ENCODE data around the gene CST3.
A peak's percentile ranks its signal among the peaks of the same experiment; 100 is the strongest.
"Not testable (repeated sequence)": the region's sequence is repeated elsewhere in the genome, so short reads cannot be mapped to it uniquely, and the experiment has no call there.

The CST3 gene

GRCh38 chr20:23662276-23662870 lies 24.6 kb upstream of the CST3 start:
- no peak for DNase-seq (ENCODE audit: low read depth)

DNA sequence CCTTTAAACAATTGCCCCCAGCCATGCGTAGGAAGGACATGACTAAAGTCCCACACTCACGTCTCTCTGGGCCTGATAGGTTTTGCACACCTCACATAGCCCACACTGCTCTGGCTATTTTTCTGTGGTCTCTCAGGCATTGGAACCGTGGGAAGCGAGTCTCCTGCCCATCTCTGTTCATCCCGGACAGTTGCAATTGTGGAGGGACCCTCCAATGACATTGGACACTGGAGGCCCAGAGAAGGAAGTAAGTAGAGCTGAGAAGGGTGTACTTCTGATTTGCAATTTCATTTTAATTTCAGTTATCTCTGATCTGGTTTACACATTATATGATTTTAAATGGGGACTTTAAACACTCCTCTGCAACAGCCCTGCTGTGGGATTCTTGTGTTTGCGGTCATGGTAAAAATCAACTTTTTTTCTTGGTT lies 23.3 kb upstream of the CST3 start:
- no peak for DNase-seq (ENCODE audit: low read depth)

GRCh38 chr20:23659989-23660837 lies 22.5 kb upstream of the CST3 start:
- DNase-seq (ENCODE audit: low read depth), result no peak

GRCh38 chr20:23659610-23659988 lies 21.8 kb upstream of the CST3 start:
- DNase-seq (ENCODE audit: low read depth), result not testable (repeated sequence)

DNA sequence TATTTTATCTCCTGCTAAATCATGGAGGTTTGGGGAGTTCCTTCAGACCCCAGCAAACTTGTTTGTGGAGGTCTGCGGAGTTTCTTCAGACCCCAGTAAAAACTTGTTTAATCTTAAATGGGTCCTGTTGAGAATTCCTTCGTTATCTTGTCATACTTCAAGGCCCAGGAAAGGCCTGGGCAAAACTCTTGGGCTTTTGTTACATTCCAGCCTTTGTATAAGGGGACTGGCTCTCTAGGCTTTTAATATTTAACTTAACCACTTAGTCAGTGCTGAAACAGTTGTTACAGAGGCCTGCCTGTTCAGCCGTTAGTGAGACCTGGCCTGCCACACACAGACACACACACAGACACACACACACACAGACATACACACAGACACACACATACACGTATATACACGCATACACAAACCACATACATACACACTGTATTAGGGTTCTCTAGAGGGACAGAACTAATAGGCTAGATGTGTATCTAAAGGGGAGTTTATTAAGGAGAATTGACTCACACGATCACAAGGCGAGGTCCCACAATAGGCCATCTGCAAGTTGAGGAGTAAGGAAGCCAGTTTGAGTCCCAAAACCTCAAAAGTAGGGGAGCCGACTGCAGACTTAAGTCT lies 21.3 kb upstream of the CST3 start:
- no peak for DNase-seq (ENCODE audit: low read depth)

- DNase-seq (ENCODE audit: low read depth), result peak; percentile 22
Measured at GRCh38 chr20:23658336-23658735, 20.6 kb upstream of the CST3 start.

GRCh38 chr20:23657202-23657601 lies 19.4 kb upstream of the CST3 start:
- no peak for DNase-seq (ENCODE audit: low read depth)

GRCh38 chr20:23656372-23656771 lies 18.6 kb upstream of the CST3 start:
- no peak for DNase-seq (ENCODE audit: low read depth)

DNA sequence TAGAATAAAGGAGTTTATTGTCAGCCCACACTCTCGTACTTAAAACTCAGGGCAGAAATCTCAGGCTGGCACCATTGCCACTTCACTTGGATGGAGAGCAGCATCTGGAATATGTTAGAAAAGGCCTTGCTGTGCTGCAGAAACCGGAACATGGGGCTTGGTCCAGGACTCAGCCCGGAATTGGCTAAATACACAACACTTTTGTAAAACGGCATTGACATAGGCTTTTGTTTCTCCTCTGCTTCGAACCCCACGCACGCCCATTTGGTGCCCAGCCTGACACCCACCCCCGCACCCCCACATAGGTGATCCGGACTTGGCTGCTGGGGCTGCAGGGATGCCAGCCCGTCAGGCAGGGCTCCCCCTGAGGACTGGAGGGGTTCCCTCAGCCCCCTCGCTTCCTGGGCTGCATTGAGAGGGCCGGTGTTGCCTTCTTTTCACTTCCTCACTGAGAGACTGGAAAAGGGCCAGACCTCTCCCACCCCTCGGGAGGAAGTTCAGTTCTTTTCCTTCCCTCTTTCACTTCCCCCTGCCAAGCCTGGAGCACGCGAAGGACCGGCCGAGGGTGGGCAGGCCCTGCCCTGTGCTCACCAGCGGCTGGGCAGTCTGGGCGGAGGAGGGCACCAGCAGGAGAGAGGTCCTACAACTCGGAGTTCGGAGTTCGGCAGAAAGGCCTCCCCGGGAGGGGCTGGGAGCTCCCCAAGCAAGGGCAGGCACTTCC lies 17.9 kb upstream of the CST3 start:
- DNase-seq (ENCODE audit: low read depth), result no peak

DNA sequence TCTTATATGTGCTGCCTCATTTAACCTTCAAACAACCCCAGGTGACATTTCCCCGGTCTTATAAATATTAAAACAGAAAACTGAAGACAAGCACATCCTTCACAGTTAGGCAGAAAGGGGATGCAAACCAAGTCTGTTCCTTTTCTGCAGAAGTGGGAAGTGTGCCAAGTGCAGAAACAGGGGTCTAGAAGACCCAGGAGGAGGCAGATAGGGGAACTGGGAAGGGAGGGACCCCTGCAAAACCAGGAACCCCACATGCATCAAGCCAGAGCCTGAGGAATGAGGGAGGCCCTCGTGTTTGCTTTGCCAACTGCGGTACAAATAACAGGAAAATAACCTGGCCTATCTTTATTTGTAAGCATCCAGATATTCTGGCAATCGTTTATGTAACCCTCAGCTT lies 17.0 kb upstream of the CST3 start:
- DNase-seq (ENCODE audit: low read depth), result no peak

DNA sequence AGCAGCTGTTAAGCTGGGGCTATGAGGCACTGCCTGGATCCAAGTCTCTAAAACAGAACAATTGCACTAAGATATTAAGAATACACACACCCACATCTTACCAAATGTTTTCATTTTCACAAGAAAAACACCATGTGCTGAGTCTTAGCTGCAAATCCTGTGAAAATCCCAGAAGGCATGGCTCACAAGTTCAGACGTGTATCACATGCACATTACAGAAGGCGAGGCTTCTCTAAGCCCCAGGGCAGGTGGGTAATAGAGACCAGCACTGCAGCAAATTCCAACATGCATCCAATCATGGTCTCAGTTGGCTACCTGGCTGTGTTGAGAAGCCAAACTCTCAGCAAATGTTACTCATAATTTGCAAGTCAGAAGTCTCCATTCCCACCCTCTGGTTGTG lies 16.2 kb upstream of the CST3 start:
- DNase-seq (ENCODE audit: low read depth), result no peak

- DNase-seq (ENCODE audit: low read depth), result no peak
Measured at GRCh38 chr20:23653400-23653938, 15.7 kb upstream of the CST3 start.

GRCh38 chr20:23652926-23653325 lies 15.2 kb upstream of the CST3 start:
- no peak for DNase-seq (ENCODE audit: low read depth)

DNA sequence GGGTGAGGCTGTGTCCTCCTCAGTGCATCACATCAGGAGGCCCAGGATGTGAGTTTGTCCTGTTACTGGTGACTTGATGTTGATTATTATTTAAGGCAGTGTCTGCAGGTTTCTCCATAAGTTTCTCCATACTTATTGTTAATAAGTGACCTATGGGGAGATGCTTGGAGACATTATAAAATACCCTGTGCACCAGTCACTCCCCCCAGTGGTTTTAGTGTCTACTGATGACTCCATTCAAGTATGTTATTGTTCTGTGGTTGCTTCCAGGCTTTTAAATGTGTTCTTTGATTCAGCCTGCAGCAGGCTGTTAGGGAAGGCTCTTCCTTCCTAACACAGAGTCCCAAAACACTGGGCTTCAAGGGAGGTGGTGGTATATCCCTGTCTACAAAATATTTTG lies 14.6 kb upstream of the CST3 start:
- peak; percentile 32 for DNase-seq (ENCODE audit: low read depth)

DNA sequence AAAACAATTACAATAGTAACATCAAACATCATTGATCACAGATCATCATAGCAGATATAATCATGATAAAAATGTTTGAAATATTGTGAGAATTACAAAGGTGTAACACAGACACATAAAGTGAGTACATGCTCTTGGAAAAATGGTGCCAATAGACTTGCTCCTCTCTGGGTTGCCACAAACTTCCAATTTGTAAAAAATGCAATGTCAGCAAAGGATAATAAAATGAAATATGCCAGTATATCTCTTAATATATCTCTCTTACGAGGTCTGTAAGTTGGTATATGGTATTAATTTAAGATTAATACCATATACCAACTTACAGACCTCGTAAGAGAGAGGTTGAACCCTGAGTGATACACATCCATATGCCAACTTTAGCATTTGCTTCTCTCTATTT lies 13.4 kb upstream of the CST3 start:
- DNase-seq (ENCODE audit: low read depth), result no peak

- no peak for DNase-seq (ENCODE audit: low read depth)
Measured at GRCh38 chr20:23649830-23650417, 12.2 kb upstream of the CST3 start.

DNA sequence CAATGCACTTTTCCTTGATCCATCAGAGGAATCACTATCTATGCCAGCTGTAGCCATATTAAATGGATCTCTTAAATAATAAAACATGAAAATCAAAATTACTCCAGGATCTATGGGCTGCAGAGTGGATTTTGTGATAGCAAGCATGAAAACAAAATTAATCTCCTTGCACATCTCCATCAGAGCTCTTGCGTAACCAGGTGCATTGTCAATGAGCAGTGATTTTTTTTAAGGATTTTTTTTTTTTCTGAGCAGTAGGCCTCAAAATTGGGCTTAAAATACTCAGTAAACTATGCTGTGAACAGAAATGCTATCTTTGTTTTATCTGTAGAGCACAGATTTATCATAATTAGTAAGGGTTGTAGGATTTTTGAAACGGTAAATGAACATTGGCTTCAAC lies 11.5 kb upstream of the CST3 start:
- DNase-seq (ENCODE audit: low read depth), result no peak

DNA sequence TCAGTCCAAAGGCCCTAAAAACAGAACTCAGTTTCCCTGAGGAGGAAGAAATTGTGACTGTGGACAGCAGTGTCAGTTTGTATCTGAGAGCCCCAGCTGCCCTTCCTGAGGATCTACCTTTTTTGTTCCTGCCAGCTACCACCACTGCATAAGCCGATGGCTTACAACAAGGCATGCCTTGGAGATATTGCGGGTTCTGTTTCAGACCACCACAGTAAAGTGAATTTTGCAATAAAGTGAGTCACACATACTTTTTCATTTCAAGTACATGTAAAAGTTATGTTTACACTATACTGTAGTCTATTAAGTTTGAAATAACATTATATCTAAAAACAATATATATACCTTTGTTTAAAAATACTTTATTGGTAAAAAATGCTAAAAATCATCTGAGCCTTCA lies 9.6 kb upstream of the CST3 start:
- DNase-seq (ENCODE audit: low read depth), result no peak

DNA sequence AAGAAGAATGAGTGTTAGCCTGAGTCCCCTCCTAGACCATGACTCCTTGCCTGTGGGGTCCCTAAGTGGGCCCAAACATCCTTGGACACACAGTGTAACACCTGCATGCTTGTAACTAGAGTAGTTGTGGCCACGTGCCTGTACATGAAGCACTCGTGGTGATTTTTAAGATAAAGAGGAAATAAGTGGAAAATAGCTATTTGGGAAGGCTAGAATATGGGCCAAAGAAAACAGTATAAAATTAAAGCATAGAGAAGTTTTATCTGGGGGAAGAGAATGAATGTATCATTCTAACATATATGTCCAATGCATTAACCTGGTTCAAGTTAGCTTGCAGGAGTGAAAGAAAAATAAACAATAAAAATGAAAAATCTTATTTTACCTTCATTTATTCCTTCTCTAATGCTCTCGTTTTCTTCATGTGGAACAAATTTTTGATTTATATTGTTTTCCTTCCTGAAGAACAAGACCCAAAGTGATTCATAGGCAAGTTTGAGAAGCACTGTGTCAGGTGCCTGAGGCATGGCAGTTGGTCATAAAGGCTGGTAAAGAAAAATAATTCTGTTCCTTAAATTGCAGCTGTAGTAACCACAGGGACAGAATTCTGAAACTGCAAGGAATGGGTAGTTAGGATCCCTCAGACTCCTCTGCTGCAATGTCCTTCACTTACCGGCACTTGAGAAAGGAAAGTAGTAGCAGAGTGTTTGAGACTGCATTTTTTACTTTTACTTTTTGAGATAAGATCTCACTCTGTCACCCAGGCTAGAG lies 8.5 kb upstream of the CST3 start:
- peak; percentile 19 for DNase-seq (ENCODE audit: low read depth)

- DNase-seq (ENCODE audit: low read depth), result no peak
Measured at GRCh38 chr20:23645575-23645974, 7.8 kb upstream of the CST3 start.

GRCh38 chr20:23644164-23644563 lies 6.4 kb upstream of the CST3 start:
- DNase-seq (ENCODE audit: low read depth), result no peak

Measured in EH (cell line).